IPS DF 6.9 (cell line): ENCODE data around the gene ZNF528.

Experiments used
- DNase-seq: peaks from one replicate; pipeline ENCODE4 v3.0.0-alpha.2; 2013; ENCODE audit warnings: low read depth, low spot score
- H3K27ac ChIP-seq: one replicate; pipeline ENCODE4 v1.5.1; 2013; ENCODE audit warnings: low read length, control low read depth
- H3K27me3 ChIP-seq: 2 replicates; pipeline ENCODE4 v1.6.1; 2013; ENCODE audit warnings: mild to moderate bottlenecking, low read length; ENCODE audit not compliant: control insufficient read depth, insufficient read depth
- H3K36me3 ChIP-seq: 2 replicates; pipeline ENCODE4 v1.6.1; 2013; ENCODE audit warnings: low read length; ENCODE audit not compliant: control insufficient read depth, insufficient read depth
- H3K4me1 ChIP-seq: 2 replicates; pipeline ENCODE4 v1.6.1; 2013; ENCODE audit warnings: low read length; ENCODE audit not compliant: control insufficient read depth, insufficient read depth
- H3K4me3 ChIP-seq: 2 replicates; pipeline ENCODE4 v1.5.1; 2013; ENCODE audit warnings: mild to moderate bottlenecking, low read length
- H3K9me3 ChIP-seq: 2 replicates; pipeline ENCODE4 v1.6.1; 2013; ENCODE audit warnings: low read length, inconsistent platforms; ENCODE audit not compliant: control insufficient read depth, insufficient read depth
- WGBS: extraction: QIAGEN DNeasy Blood & Tissue Kit; methylation state at CpG from one replicate; pipeline ENCODE4 v1.1.7; 2013; ENCODE audit warnings: mixed read lengths, missing lambda C conversion rate; ENCODE audit not compliant: insufficient read length, insufficient coverage; 5-methylcytosine and 5-hydroxymethylcytosine counted together

ZNF528 gene

GRCh38 chr19:52397310-52398080 is at the start of gene ZNF528:
Gene ZNF528, plus strand, starts transcription at chr19:52397849. Its CDS starts 4,165 bp downstream, at chr19:52402014.
- H3K27ac ChIP-seq = no peak within 1 kb of the TSS

GRCh38 chr19:52351512-52351911 is 46.1 kb upstream of the ZNF528 start:
- Histone ChIP-seq H3K27me3 (no peaks in the 10 kb centered on the region), H3K4me1 (no peaks in the 10 kb centered on the region), H3K27ac (no peak overlapping the region), H3K9me3 (no peaks in the 10 kb centered on the region), H3K4me3 (no peak overlapping the region), H3K36me3 (peaks cover 8% of the 10 kb centered on the region; the same call in 1 of the 2 replicates)
- WGBS = no CpG with 5 or more reads among the region's 9 CpGs
- no peak for DNase-seq

More at GRCh38 chr19:52397310-52398080, at the start of gene ZNF528:
- no CpG with 5 or more reads among the region's 36 CpGs for WGBS
- peak within 1 kb of the TSS; percentile 70; the same call in 1 of the 2 replicates for H3K4me3 ChIP-seq
- DNase-seq = peak; percentile 79
- H3K27me3 ChIP-seq = no peaks in the 10 kb centered on the region
- no peaks in the 10 kb centered on the region for H3K4me1 ChIP-seq
- H3K36me3 ChIP-seq = no peaks in the 10 kb centered on the region; the same call in 1 of the 2 replicates
- no peaks in the 10 kb centered on the region for H3K9me3 ChIP-seq

- Histone ChIP-seq H3K4me3 (no peak overlapping the region), H3K36me3 (no peaks in the 10 kb centered on the region), H3K4me1 (0 out of 2 replicates have a peak, but pooled peaks cover 1% of the 10 kb centered on the region), H3K9me3 (peaks cover 2% of the 10 kb centered on the region; the same call in 1 of the 2 replicates), H3K27ac (no peak overlapping the region), H3K27me3 (no peaks in the 10 kb centered on the region)
- no CpG with 5 or more reads among the region's 8 CpGs for WGBS
- DNase-seq = no peak
Observed at GRCh38 chr19:52366414-52366824, 31.2 kb upstream of the ZNF528 start.

GRCh38 chr19:52369559-52370340 is 27.9 kb upstream of the ZNF528 start, which contains the start of gene ZNF880:
Gene ZNF880, plus strand, starts transcription at chr19:52369923. Its CDS starts 43 bp downstream, at chr19:52369966.
- Histone ChIP-seq H3K4me3 (peak within 1 kb of the TSS; percentile 77), H3K27ac (no peak within 1 kb of the TSS), H3K9me3 (peaks cover under 1% of the 10 kb centered on the region; the same call in 1 of the 2 replicates), H3K36me3 (peaks cover 5% of the 10 kb centered on the region; the same call in 1 of the 2 replicates), H3K27me3 (no peaks in the 10 kb centered on the region), H3K4me1 (0 out of 2 replicates have a peak, but pooled peaks cover 1% of the 10 kb centered on the region)
- no CpG with 5 or more reads among the region's 52 CpGs for WGBS
- peak; percentile 84 for DNase-seq

GRCh38 chr19:52370341-52370710 is 27.3 kb upstream of the ZNF528 start:
- DNase-seq = no peak
- H3K27ac ChIP-seq = no peak overlapping the region
- peaks cover 6% of the 10 kb centered on the region; the same call in 1 of the 2 replicates for H3K36me3 ChIP-seq
- H3K4me1 ChIP-seq = 0 out of 2 replicates have a peak, but pooled peaks cover 1% of the 10 kb centered on the region
- H3K9me3 ChIP-seq = no peaks in the 10 kb centered on the region
- no peaks in the 10 kb centered on the region for H3K27me3 ChIP-seq
- 100% methylated on average over 2 of the region's 7 CpGs for WGBS
- H3K4me3 ChIP-seq = peak overlapping the region; percentile 77; the same call in 1 of the 2 replicates

GRCh38 chr19:52391135-52391534 is 6.5 kb upstream of the ZNF528 start:
- DNase-seq = no peak
- no peak overlapping the region for H3K4me3 ChIP-seq
- H3K9me3 ChIP-seq = no peaks in the 10 kb centered on the region
- no peaks in the 10 kb centered on the region; the same call in 1 of the 2 replicates for H3K36me3 ChIP-seq
- WGBS = no CpG with 5 or more reads among the region's 1 CpG
- no peak overlapping the region for H3K27ac ChIP-seq
- no peaks in the 10 kb centered on the region for H3K4me1 ChIP-seq
- H3K27me3 ChIP-seq = no peaks in the 10 kb centered on the region

GRCh38 chr19:52398081-52398441 is 412 bp downstream of the ZNF528 start:
- no peaks in the 10 kb centered on the region for H3K9me3 ChIP-seq
- peak overlapping the region; percentile 70; the same call in 1 of the 2 replicates for H3K4me3 ChIP-seq
- no peak overlapping the region for H3K27ac ChIP-seq
- no peak for DNase-seq
- H3K27me3 ChIP-seq = no peaks in the 10 kb centered on the region
- no peaks in the 10 kb centered on the region; the same call in 1 of the 2 replicates for H3K36me3 ChIP-seq
- WGBS = no CpG with 5 or more reads among the region's 14 CpGs
- H3K4me1 ChIP-seq = no peaks in the 10 kb centered on the region

GRCh38 chr19:52410276-52410675 is 12.6 kb downstream of the ZNF528 start:
- Histone ChIP-seq H3K36me3 (peaks cover 2% of the 10 kb centered on the region; the same call in 1 of the 2 replicates), H3K27me3 (no peaks in the 10 kb centered on the region), H3K4me1 (no peaks in the 10 kb centered on the region), H3K27ac (no peak overlapping the region), H3K9me3 (peaks cover 5% of the 10 kb centered on the region), H3K4me3 (no peak overlapping the region)
- no peak for DNase-seq
- no CpG with 5 or more reads among the region's 6 CpGs for WGBS

- no peak for DNase-seq
- H3K9me3 ChIP-seq = peaks cover 5% of the 10 kb centered on the region
- no peaks in the 10 kb centered on the region for H3K27me3 ChIP-seq
- no CpG with 5 or more reads among the region's 5 CpGs for WGBS
- H3K4me3 ChIP-seq = no peak overlapping the region
- peaks cover 2% of the 10 kb centered on the region; the same call in 1 of the 2 replicates for H3K36me3 ChIP-seq
- no peak overlapping the region for H3K27ac ChIP-seq
- H3K4me1 ChIP-seq = no peaks in the 10 kb centered on the region
Observed at GRCh38 chr19:52415711-52416110, 18.1 kb downstream of the ZNF528 start.

- Histone ChIP-seq H3K27me3 (no peaks in the 10 kb centered on the region), H3K9me3 (no peaks in the 10 kb centered on the region; the same call in 1 of the 2 replicates), H3K4me1 (no peaks in the 10 kb centered on the region), H3K27ac (no peak within 1 kb of the TSS), H3K36me3 (no peaks in the 10 kb centered on the region), H3K4me3 (no peak within 1 kb of the TSS)
- DNase-seq = no peak
- no CpG with 5 or more reads among the region's 27 CpGs for WGBS
Observed at GRCh38 chr19:52428937-52429336, 31.3 kb downstream of the ZNF528 start, which contains the start of gene ZNF534. Gene ZNF534, plus strand, starts transcription at chr19:52429148. Its CDS starts 2,327 bp downstream, at chr19:52431475.
